ENCODE results near the gene ENOX1.
"Not testable (repeated sequence)": the region's sequence is repeated elsewhere in the genome, so short reads cannot be mapped to it uniquely, and the experiment has no call there.

The ENOX1 gene

GRCh38 chr13:43422116-43422515, 364.7 kb downstream of the ENOX1 start:
- DNase-seq = no peak

DNA sequence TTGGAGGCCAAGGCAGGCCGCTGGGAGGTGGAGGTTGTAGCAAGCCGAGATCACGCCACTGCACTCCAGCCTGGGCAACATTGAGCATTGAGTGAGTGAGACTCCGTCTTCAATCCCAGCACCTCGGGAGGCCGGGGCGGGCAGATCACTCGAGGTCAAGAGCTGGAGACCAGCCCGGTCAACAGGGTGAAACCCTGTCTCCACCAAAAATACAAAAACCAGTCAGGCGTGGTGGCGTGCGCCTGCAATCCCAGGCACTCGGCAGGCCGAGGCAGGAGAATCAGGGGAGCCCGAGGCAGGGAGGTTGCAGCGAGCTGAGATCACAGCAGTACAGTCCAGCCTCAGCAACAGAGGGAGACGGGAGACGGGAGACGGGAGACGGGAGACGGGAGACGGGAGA, 369.9 kb downstream of the ENOX1 start:
- DNase-seq = not testable (repeated sequence)

GRCh38 chr13:43416408-43416807, 370.4 kb downstream of the ENOX1 start:
- not testable (repeated sequence) for DNase-seq

- DNase-seq = not testable (repeated sequence)
Observed at GRCh38 chr13:43415903-43416391, 370.8 kb downstream of the ENOX1 start.

- no peak for DNase-seq
Observed at GRCh38 chr13:43414111-43414510, 372.7 kb downstream of the ENOX1 start.

DNA sequence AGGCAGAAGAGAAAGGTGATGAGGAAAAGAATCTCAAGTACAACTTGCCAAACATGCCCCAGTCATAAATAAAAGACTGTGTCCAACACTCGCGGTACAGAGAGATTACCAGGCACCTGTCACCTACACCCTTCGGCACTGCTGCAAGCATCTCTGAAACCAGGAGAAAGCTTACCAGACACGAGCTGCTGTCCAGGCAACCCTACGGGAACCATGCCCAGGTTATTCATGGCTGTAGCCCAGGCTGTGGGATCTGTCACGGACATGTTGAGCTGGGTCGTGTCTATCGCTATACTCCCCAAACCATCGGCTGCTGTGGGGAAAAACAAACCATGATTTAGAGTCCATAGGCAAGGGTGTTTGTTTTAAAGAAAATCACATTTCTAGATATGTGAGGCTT, 375.0 kb downstream of the ENOX1 start:
- no peak for DNase-seq

DNA sequence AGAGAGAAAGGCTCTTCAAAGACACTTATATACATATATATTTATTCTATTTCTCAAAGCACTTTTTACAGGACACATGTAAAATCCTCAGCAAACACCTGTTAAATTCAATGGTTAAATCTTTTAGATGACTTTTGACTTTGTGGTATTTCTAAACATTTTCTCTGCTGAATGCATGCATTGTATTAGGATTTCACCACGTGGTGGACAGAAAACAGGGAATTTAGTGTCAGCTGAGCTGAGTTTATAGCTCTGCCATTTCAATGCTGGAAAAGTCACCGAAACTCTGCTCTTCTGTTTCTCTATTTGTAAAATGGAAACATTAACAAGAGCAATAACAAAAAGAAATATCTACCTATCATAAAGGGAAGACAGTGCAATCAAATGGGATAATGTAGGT, 375.6 kb downstream of the ENOX1 start:
- DNase-seq = no peak

GRCh38 chr13:43408274-43408673, 378.5 kb downstream of the ENOX1 start:
- no peak for DNase-seq

- no peak for DNase-seq
Observed at GRCh38 chr13:43407023-43407581, 379.7 kb downstream of the ENOX1 start.

- no peak for DNase-seq
Observed at GRCh38 chr13:43405457-43405856, 381.3 kb downstream of the ENOX1 start.

GRCh38 chr13:43402380-43402779, 384.4 kb downstream of the ENOX1 start:
- no peak for DNase-seq

DNA sequence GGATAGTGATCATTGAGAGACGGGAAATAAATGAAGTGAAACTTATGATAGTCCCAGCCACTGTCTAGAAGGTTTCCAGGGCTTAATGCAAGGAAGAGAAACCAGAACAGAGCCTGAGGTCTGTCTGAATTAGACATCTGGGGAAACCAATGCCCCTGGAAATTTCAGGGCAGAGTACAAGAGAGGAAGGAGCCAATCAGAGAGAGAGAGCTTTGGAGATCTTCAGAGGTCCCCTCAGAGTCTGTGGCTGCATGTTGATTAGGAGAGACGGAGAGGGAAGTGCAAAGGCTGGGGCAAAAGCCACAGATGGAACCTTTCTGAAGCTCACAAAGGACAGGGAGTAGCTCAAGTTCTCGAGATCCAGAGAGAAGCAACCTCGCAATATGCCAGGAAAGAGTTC, 385.4 kb downstream of the ENOX1 start:
- DNase-seq = peak; percentile 17 to 20

- DNase-seq = no peak
Observed at GRCh38 chr13:43397111-43397510, 389.7 kb downstream of the ENOX1 start.

DNA sequence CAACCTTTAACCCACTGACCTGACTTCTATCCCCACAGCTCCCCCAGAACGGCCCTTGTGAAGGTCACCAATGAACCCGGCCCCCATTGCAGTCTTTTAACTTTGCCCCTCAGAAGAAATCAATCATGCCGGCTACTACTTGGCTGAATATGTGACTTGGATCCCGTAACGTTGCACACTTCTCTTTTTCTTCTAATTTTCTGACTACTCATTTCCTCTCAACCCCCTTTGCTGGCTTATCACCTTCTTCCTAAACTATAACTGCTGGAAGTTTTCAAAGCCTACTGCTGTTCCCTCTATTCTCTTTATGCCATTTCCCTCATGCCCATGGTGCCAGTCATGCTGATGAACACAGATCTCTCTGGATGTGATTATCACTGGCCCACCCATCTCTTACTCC, 395.7 kb downstream of the ENOX1 start:
- no peak for DNase-seq

DNA sequence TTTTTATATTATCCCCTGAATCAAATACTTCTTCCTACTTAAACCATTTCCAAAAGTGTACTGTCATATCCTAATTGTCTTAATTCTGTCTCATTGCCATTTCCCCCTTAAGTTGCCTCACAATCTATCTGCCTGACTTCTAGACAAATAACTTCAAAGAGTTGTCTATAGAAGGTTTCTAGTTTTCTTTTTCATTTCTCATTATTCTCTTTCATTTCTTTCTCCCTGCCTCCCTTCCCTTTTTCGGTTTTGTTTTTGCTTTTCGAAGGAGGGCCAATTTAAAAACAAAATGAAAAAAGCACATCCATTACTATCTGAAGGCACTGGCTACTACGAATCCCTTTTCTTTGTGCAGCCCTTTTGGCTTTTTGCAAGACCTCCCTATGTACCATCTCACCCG, 396.2 kb downstream of the ENOX1 start:
- no peak for DNase-seq

DNA sequence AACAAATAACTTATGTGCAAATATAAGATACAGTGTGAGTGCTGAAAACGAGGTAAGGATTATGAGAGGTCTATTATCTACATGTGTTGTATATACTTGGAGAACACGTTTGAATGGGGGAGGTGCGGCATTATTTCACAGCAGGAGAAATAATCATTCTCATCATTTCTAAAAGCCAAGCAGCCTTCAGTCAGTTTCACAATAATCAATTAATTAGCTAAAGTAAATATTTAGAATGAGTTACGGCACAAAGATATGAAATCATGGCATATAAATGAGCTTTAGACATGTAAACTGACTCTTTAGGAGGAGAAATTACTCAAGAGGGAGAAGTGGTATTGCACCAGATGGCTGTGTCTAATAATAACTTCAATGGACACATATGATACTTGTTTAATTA, 396.8 kb downstream of the ENOX1 start:
- DNase-seq = peak; percentile 42 to 63

- peak; percentile 36 to 49 for DNase-seq
Observed at GRCh38 chr13:43389573-43389972, 397.2 kb downstream of the ENOX1 start.

DNA sequence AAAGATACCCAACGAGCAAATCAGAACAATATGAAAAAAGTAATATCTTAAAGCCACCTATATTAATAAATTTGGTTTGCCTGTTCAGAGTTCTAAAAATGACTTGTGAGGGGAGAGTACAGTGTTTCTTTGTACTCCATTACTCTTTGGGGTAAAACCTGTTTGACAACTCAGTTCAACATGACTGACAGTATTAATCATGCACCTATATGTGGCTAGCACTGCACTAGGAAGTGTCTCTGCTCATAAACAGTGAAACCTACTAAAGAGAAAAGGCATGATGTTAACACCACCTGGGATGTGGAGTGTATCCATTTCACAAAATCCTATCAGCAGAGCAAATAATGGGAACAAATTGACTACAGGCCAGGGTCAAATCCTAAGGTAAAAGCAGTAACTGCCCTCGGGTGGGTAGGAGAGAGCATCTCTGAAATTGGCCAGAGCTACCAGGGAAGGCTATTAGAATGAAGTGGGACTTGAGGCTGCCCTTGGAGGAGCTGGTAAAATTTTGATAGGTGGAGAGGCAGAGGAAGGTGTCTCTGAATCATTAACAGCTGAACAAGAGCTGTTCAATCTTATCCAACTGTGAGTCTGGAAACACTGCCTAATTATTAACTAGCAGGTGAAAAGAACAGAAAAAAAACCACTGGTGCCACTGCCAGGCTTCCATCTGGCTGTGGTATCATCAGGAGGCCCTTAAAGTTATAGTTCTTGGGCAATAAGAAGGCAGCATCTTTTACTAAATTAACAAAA, 398.3 kb downstream of the ENOX1 start:
- DNase-seq = no peak

GRCh38 chr13:43387880-43388279, 398.9 kb downstream of the ENOX1 start:
- DNase-seq = no peak

GRCh38 chr13:43383498-43384165, 403.1 kb downstream of the ENOX1 start:
- DNase-seq = no peak

- DNase-seq = no peak
Observed at GRCh38 chr13:43379738-43380137, 407.0 kb downstream of the ENOX1 start.

DNA sequence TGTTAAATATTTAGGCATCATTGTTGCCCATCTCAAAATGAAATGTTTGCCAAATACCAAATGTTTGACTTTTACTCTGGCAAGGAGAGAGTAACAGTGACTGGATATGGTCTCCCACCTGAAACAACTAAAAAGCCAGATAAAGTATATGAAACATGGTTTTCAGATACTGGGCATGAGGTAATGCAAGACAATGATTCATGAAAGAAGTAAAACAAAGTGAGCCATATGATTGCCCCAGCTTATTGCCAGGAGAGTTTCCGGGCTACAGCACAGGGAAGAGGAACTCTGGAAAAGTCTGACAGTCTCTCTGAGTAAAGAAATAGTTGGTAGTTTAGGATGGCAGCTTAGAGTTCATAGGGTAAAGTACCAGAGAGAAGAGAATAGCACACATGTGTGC, 408.8 kb downstream of the ENOX1 start:
- peak; percentile 53 to 66 for DNase-seq

- DNase-seq = no peak
Observed at GRCh38 chr13:43377149-43377548, 409.6 kb downstream of the ENOX1 start.

- DNase-seq = no peak
Observed at GRCh38 chr13:43376596-43376995, 410.2 kb downstream of the ENOX1 start.
